C1 segment of cervical spinal cord (tissue), 14 donors: ENCODE measurements around the gene SH3TC2.
A peak's percentile ranks its signal among the peaks of the same experiment; 100 is the strongest.

ENCODE experiments used
- DNase-seq, 14 donors: peaks; one replicate each; lab custom pipeline; 2025; lab: John Stamatoyannopoulos, UW

SH3TC2 gene

DNA sequence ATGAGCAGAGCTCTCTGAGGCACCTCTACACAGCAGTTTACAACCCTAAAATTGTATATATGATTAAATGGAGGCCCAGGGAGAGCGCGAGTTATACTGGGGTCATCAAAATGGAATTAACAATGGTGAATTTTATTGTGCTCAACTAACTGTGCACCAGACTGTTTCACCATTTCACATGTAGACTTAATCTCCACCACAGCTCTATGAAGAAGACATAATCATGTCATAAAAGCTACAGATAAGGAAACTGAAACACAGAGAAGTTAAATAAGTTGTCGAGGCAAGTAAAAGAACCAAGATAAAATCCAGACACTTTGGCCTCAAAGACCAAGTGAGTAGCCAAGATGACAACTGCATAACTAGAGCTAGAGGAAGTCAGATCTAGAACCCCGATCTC, 1.5 kb downstream of the SH3TC2 start:
- DNase-seq, result no peak

DNA sequence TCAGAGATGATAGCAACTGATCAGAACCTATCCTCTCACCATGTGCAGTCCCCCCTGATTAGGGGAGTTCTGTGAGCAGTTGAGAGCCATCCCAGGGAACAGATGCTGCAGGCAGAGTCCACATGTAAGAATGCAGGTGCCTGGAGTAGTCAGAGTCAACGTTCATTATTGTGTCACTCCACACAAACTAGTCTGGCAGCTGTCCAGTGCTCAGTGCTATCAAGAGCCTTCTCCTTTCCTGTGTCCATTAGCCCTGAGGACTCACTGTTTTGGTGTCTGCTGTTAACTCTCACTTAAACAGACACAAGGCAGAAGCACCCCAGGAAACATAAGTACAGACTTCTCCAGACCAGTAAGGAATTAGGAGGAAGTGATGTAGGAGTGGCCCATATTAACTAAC, 2.5 kb downstream of the SH3TC2 start:
- no peak for DNase-seq

DNA sequence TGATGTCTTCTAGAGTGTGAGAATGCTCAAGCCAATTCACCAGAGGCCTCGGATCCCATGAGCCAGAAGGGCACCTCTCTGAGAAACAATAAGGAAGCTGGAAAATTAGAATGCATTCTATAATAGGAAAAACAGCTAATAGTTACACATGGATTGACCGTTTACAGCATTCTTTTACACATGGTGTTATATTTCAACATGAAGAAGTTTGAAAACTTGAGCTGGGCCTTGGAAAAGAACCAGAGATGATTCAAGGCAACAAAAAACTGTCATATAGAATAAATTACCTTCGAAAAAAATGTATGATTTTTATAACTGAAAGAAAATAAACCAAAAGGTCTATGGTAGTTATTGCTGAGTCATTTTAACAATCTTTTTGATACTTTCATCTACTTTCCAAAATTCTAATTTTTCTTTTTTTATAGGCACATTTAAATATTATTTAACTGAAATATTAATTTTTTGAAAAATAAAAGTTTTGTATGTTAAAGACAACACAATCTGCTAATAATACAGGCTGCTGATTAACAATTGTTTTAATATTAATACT, 6.2 kb downstream of the SH3TC2 start:
- no peak for DNase-seq

DNA sequence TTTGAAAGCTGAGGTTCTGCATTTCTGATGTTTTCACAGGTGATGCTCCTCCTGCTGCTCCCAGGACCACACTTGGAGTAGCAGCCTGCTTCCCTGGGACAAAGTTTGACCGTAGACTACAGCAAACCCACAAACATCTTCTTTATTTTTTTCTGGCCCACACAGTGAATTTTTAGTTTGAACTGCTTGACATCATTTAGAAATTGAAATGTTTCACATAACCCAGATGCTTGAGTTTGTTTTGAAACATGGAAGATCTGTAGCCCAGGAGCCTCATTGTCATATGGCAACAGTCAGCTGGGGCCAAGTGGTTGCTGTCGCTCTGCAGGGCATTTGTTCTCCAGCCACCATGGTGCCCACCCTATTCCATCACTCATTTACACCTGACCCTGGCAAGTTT, 8.4 kb downstream of the SH3TC2 start:
- no peak for DNase-seq

DNA sequence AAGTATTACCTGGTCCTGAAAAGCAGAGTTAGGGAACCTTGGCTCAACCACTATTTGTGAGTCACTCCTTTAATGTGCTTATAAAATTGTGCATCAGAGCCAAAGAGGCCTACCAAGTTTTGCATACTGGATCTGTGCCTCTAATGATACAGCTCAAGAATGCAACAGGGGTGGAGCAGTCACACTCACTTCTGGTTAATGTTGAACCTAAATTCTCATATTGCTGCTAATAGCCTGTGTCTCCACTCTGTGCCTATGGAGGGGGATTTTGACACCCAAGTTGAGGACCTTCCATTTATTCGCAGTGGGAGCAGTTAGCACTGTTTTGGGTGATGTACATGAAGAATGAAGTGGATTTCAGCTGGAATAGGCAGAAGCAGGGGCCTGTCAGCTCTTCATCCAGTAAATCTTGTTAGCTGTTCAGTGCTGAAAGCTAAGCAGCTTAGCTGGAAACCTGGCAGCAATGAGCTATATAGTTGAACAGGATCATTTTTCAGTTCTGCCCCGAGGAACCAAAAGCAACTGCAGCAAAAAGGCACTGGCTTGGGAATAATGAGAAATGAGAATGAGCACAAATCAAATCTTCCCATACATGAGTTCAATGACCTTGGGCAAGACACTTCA, 9.7 kb downstream of the SH3TC2 start:
- no peak for DNase-seq

DNA sequence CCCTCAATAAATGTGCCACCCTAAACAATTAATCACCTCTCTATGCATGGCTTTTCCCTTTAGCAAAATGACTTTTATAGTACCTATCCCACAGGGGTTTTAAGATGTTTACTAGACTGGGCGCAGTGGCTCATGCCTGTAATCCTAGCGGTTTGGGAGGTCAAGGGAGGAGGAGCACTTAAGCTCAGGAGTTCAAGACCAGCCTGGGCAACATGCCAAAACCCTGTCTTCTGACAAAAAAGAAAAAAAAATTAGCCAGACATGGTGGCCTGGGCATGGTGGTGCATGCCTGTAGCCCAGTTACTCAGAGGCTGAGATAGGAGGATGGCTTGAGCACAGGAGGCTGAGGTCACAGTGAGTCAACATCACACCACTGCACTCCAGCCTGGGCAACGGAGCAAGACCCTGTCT, 13.5 kb downstream of the SH3TC2 start:
- DNase-seq, result no peak

DNA sequence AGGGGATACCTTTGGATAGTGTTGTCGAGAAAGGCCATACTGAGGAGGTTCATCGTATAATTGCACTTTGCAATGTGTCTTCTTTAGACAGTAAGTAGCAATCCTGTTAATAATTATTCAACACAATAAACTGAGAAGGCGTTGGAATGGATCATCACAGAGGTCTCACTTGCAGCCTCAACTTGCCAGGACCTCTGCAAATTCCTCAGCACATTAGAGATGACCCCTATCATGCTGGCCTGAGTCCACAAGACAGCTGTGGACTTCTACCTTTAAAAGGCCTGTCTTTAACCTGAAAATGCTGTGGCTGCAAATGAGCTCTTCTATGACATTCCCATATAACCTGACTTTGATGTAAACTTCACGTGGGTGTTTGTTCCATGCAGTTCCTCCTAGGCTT, 14.1 kb downstream of the SH3TC2 start:
- no peak for DNase-seq

DNA sequence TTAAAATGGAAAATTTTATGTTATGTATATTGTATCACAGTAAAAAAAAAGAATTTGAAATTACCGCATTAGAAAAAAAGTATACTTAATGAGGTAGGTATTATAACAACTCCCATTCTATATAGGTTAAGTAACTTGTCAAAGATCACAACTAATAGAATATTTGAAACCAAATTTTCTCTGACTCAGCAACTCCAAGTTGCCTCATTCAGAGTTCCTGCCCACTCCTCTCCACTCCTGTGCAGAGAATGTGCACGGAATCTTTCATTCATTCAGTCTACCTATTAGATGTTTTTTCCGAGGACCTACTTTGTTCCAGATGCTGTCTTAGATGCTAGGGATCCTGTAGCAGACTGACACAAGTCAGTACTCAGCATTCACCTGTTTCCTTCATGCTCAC, 15.4 kb downstream of the SH3TC2 start:
- DNase-seq, result no peak

DNA sequence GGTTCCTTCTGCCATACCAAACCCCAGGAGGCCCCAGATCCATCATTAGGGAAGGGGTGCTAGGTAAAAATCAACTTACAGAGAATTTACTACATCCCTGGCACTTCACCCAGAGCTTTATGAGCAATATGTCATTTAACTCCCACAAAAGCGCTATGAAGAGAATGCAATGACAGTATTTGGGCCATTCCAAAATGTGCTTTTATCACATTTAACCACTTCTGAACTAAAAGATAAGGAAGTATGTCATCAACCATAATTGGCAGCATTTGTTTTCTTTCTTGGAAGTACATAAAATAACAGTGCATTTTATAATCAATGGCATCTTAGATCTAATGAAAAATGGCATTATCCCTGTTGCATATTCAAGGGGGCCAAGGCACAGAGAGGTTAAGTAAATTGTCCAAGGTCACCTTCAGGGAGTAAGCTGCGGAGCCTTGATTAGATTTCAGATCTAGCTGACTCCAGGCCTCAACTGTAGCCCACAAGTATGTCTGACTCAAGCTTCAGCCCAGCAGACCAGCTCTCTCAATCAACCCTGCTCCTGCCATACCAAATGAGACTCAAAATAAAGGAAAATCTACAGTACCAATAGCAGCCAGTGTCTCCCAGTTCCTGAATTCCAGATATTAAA, 16.5 kb downstream of the SH3TC2 start:
- no peak for DNase-seq

DNA sequence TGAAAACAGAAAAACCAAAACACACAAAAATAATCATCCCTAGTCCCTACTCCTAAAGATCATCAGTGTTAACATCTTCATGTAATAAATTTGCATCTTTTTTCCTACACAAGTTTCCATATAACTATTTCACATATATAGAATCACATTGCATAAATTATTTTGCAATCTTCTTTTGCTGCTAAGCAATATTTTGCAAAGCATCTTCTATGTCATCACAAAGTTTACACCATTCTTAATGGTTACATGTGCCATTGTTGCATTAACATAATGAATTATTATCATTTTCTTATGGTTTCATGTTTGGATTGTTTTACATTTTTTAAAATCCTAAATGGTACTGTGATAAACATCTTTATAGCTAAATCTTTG, 17.8 kb downstream of the SH3TC2 start:
- DNase-seq, result no peak

DNA sequence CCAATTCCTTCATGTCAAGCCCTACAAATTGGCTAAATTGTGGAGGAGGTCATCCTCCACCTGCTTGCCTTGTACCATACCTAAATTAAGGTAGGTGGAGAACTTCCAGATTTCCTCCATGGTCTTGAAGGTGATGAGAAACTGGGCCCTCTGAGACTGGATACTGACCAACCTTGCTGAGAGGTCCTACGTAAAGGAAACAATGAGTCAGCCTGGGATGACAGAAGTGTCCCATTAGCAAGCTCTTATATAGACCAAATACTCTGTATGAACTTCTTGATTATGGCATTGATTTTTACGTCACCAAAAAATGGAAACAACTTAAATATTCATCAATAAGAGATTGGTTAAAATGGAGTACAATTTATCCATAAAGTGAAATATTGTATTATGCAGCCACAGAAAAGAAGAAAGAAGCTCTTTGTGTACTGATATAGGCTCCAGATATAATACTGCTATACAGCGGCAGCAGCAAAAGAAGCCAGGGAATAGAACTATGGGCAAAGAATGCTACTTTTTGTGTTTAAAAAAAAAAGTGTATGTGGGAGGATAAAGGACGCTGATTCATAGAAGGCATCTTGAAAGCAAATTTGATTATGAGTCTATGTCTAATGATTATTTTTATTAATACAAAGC, 18.3 kb downstream of the SH3TC2 start:
- no peak for DNase-seq

DNA sequence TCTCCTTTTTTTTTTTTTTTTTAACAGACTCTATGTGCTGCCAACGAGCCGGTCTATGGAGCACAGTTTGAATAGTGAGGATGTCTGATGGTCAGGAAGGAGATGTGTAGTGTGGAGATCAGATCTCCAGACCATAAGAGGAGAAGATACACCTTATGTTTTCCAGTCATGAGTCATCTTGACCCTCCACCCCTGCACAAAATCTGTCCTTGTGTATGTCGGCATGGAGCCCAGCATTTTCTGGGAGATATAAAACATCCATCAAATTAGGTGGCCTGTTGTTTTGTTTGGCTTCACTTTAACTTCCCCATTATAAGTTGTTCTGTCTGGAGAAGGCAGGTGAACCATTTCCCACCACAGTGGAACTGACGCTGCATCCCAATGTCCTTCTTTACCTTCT, 19.2 kb downstream of the SH3TC2 start:
- no peak for DNase-seq

DNA sequence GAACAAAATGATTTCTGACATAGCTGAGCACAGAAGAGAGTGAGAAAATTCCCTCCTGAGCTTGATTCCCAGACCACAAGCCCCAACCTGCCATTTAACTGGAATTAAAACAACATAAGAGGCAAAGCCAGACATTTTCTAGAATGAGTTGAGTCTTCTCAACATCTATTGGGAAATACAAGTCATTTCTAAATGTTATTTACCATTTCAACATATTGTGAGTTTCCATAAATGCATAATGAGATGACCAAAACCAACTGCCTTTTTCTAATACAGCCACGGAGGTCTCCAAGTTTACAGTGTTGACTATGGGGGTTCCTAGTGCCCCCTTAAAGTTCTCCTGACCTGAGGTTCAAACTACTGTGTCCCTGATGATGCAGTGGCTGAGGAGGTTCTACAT, 20.0 kb downstream of the SH3TC2 start:
- no peak for DNase-seq

DNA sequence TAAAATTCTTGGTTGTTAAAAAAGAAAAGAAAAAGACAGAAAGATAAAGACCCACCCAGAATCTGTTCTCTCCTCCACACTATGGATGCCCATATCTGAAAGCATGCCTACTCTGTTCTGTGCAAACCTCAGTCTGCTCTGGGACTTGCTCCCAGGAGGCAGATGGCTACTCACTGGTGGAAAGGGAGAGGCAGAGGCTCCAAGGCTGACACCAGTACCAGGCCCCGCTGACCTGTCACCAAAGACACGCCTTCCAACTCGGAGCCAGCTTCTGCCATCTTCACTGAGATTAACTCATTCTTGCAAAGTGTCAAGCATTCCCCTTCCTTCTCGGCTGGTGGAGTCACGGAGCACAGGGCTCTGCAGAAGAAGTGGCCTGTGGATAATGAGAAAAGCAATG, 21.6 kb downstream of the SH3TC2 start:
- DNase-seq, result peak in 2 of 14 donors; percentile 12 to 14

DNA sequence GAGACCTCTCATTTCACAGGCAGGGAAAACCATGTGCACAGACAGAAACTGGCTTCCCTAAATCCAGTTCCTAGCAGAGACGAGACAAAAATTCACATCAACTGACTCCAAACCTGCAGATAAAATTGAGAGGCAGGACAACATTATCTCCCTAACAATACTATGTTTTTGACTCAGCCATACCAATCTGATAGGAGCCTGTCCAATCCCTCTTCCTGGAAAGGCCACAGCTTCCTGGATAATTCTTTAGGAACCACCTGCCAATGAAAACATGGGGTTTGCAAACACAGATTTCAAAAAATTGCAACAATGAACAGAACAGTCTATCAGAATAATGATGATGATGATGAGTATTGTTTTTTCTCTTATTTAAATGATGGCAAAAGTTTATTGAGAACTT, 22.4 kb downstream of the SH3TC2 start:
- no peak for DNase-seq

DNA sequence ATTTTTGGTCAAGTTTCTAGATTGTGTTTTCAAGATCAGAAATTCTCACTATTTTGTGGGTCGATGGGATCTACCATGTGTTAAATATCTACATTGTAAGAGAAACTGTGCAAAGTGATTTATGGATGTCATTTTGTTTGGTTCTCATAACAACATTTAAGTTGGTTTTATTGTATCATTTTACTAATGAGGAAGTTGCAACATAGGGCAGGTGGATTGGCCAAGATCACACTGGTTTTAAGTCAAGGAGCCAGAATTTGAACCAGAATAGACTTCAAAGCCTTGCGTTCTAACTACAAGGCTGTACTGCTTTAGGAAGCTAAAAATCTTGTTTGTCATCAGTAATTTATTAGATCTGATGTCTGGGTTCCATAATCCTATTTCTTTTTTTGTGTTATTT, 23.4 kb downstream of the SH3TC2 start:
- DNase-seq, result no peak

DNA sequence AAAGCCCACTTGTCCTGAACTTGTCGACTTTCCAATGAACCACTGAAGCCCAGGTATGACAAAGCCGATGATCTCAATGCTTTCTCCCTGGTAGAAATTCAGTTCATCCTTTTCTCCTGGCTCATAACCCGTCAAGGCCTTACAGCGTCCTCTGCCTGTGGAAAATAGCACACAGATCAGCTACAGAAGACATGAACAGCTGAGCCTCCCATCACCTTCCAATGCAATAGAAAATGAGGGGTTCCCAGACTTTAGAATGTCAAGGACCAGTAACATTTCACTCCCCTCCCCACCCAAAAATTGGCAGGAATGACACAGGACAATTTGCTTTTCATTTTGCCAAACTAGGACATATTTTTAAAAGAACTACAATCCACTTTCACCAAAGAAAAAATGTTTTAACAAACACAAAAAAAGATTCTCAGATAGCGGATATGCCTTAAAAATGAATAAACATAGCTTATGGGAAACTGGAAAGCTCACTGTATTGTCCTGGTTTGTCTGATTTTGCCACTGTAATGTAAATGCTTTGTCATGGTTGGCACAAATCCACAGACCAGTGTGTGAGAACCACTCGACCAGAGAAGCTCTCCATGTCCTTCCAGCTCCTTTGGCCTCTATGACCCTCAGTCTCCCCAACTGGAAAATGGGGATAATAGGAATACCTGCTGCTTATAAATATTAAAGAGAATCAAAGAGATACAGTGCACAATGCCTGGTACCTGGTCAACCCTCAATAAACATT, 24.4 kb downstream of the SH3TC2 start:
- no peak for DNase-seq

DNA sequence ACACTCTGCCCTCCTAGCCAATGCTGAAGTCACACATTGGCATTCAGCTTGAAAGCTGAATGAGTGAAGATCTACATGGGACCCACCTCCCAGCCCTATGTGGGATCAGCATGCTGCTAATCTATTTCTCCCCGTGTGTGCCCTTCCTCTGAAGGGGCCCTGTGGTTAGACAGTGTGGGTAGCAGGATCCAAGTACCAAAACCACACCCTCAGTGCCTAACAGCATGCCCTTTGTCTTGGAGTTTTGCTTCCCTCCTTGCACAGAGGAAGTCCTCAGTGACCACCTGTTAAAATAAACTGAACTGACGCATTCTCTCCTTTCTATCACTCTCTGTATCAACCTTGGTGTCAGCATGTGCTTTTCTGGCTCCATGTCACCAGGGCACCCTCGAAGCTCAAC, 25.0 kb downstream of the SH3TC2 start:
- DNase-seq, result no peak

DNA sequence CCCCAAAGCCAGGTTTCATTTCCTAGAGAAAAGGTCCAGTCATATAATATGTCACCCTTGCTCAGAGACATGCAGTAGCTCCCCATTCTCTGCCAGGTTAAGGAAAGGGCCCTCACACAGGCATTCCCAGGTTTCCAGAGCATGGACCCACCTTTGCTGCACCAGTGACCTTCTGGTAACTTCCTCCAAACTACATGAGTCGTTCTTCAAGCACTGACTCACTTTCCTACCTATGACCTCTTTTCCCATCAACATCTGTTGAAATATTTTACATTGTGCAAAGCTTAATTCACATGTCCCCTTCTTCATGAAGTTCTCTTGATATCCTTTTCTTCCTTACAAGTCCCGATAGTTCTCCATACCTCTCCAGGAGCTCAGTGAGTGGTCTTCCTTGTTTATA, 25.9 kb downstream of the SH3TC2 start:
- no peak for DNase-seq

DNA sequence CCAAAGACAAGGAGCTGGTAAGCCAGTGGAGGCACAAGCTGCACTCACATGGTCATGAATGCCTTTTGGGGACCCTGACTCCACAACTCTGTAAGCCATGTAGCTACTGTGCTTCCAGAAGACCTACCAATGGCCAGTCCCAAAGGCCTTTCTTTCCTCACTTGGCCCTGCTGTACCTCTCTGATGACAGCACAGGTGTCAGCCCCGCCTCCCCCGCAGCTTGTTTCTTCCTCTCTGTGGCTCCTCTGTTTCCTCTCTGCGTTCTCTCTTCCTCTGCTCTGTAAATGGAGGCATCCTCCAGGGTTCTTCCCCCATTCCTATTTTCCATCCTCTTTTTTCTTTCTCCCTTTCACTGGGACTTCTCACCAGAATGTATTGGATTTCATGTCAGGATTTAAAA, 26.7 kb downstream of the SH3TC2 start:
- no peak for DNase-seq

DNA sequence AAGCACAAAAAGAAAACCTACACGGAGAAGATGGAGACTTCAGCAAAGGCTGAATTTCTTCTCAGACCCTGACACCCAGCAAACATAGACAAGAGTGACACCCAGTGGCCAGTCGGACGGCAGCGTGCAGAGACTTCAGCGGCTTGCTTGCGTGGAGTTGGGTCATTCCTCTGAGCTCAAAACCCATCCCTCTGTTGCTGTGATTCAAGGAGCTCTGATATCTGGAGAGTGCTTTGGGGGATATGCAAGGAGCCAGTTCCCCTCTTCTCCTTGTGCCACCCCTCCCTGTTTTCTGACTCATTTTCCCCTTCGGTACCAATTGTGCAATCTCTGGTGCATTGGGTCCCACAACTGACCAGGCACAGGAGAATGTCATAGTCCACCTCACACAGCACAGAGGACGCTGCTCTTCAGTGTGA, 27.5 kb downstream of the SH3TC2 start:
- peak in 11 of 14 donors; percentile 34 to 67 (median 49) for DNase-seq

DNA sequence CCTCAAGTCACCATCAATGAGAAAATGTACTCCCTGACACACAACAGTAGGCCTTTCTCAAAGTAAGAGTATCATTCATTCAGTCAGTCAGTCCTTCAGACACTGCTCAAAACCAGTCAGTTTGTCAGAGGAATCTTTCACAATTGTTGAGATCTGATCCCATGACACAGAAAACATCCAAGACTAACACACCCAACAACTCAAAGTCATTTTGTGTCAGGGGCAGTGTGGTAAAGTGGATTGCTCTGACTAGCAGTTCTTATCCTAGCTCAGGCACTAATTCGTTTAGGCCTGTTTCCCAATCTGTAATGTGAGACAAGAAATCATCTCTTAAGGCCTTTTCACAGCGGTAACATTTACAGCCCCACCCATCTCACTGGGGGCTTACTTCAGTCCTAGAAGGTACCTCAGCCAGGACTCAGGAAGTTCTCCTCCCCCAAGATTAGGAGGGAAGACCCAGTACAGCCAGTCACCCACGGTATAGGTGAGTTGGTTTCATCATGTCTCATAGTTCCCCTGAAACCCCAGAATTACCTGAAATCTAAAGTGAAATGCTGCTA, 31.9 kb downstream of the SH3TC2 start:
- no peak for DNase-seq
